T1000 (cell line): ENCODE results near the gene TTLL5.

Source experiments
- DNase-seq: peaks from one replicate; lab custom pipeline; 2025; ENCODE audit warnings: mixed read lengths; lab: John Stamatoyannopoulos, UW

The TTLL5 gene

DNA sequence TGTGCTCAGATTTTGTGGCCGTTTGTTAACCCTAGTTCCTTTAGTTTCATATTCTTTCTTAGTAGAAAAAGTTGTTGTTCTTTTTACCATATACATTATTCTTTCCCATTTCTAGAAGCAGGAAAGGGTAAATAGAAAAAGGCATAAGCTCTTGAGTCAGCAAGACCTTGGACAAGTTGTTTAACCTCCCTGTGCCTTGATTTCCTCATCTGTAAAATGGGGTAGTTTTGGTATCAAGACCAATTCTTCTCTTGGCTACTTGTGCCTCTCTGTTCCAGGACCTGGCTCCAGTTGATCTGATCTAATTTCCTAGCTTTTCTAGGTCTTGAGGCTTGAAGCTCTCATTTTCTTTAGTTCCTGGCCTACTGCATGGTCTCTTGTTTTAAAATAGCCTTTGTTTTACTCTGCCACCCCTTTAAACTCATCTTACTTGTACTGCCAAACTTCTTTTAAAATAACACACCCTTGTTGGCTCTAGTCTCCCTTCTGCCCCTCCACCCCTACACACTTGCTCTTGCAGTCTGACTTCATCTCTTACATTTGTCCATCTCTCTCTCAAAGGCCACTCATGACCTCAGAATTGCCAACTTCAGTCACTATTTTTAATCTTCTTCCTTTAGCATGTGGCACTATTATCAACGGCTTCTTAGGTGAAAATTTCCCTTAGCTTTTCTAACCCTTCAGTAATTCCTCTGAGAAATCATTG is 143.7 kb downstream of the TTLL5 start:
- DNase-seq, result no peak

GRCh38 chr14:75805646-75806045 is 144.6 kb downstream of the TTLL5 start:
- no peak for DNase-seq

GRCh38 chr14:75806352-75806832 is 145.3 kb downstream of the TTLL5 start:
- no peak for DNase-seq

GRCh38 chr14:75807667-75808360 is 146.8 kb downstream of the TTLL5 start:
- no peak for DNase-seq

DNA sequence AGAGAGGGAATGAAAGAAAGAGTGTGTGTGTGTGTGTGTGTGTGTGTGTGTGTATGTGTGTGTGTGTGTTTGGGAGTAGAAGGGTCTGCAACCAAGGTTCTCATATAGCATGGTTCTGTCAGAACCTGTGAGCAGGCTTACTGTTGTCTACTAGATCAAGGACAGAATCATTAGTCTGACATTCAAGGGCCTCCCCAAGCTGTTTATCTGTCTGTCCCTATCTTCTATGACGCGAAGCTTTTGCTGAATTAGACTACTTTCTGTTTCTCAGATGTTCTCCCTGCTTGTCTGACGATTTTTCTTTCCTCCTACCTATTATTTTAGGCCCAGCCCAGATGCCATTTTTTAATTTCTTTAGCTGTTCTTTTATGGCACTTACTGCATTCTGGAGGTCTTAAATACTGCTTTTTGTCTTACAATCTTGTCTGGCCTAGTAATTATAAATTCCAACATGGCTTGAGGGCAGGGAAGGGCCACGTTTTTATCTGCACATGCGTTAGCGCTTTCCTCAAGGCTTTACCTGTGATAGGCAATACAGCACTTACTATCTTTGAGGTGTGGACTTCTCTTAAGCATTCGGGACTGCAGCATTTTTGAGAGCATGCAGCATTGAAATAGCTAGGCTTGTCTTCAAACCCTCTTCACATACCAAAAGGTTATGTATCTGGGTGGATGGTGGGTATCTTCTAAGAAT is 150.2 kb downstream of the TTLL5 start:
- no peak for DNase-seq

- DNase-seq, result no peak
These were observed 150.9 kb downstream of the TTLL5 start for GRCh38 chr14:75811872-75812499.

DNA sequence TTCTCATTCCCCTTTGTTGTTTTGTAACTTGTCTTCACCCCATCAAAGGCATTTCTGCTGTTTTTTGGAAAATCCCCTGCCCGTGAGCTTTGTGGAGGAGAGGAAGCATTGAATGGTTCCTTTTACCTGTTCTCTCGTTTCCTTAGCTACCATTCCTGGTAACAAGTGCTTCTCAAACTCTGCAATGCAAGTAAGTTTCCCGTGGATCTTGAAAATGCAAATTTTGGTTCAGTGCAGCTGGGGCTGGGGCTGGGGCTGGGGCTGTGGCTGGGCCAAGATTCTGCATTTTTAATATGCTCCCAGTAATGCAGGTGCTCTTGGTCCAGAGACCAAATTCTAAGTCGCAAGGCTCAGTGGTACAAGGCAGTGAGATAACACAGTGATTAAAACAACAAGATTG is 151.6 kb downstream of the TTLL5 start:
- DNase-seq, result no peak

GRCh38 chr14:75820761-75821160 is 159.7 kb downstream of the TTLL5 start:
- DNase-seq, result no peak

GRCh38 chr14:75821831-75822521 is 160.9 kb downstream of the TTLL5 start:
- DNase-seq, result no peak

DNA sequence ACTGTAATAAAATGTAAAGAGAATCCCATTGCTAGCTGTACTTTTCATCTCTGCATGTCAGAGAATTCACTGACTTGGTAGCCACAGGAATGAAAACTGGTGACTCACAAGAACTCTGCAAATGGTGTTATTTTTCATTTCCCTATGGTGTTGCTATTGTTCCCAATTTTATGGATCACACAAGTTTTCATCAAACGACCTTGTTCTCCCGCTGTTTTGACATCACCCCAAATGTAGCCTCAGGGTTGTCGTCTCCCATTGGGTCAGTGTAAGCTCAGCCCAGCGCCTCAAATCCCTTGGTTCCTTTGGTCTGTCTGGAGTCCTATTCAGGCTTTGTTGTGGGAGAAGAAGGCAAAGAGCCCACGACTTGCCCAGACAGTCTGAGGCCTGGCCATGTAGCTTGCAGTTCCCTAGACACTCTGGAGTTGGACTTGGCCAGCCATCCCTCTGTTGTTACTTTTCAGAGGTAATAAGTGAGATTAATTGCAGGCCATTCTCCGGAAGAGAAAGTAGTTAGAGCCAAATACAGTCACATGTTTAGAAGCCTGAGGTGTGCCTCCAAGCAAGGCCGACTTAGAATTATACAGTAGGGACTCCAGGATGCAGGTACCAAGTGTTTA is 161.6 kb downstream of the TTLL5 start:
- DNase-seq, result no peak

GRCh38 chr14:75823334-75823733 is 162.3 kb downstream of the TTLL5 start:
- no peak for DNase-seq

DNA sequence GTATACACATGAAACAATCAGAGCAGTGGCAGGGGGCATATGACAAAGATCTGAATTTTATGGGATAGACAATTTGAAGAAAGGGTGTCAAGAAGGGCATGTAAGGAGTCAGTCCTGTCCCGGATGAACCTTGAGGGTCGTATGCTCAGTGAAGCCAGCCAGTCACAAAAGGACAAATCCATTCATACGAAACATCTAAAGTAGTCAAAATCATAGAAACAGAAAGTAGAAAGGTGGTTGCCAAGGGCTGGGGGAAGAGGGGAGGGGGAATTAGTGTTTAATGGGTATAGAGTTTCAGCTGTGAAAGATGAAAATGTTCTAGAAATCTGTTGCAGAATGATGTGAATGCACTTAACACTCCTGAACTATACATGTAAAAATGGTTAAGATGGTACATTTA is 163.3 kb downstream of the TTLL5 start:
- DNase-seq, result no peak

- no peak for DNase-seq
These were observed 164.1 kb downstream of the TTLL5 start for GRCh38 chr14:75825147-75825592.

GRCh38 chr14:75826599-75826998 is 165.6 kb downstream of the TTLL5 start:
- DNase-seq, result no peak

- no peak for DNase-seq
These were observed 166.3 kb downstream of the TTLL5 start for GRCh38 chr14:75827331-75827730.

- DNase-seq, result no peak
These were observed 168.3 kb downstream of the TTLL5 start for GRCh38 chr14:75829316-75829715.

- DNase-seq, result no peak
These were observed 170.4 kb downstream of the TTLL5 start for GRCh38 chr14:75831455-75831854.

GRCh38 chr14:75831952-75832351 is 170.9 kb downstream of the TTLL5 start:
- no peak for DNase-seq

- no peak for DNase-seq
These were observed 171.7 kb downstream of the TTLL5 start for GRCh38 chr14:75832621-75833297.

DNA sequence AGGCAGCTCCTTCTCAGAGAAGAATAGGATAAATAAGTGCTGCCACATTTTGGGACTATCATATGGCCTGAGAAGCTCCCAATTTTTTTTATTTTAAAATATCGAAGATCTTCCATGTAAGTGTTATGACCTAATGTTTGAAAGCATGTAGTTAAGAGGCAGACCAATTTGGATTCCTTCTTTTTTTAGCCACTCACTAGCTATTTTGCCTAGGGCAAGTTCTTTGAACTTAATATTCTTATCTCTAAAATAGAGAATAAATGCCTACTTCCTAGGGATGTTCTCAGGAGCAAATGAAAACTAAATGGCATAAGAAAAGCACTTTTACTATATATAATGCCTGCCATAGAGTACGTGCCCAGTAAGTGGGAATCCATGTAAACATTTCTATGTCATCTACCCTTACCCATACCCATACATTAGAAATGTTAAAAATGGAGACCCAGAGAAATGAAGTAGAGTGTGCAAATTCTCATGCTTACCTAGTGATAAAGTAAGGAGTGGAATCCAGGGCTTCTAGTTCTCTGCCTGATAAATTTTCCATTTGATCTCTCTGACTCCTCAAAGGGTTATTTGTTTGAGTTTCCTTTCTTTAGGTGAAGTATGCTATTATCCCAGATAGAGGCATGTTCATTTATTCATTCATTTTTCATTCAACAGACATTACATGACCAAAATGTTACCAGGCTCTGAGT is 172.4 kb downstream of the TTLL5 start:
- DNase-seq, result no peak
